NCI-H2227 (cell line): Measurements from ENCODE around the gene DOK6.
"Not testable (repeated sequence)": the region's sequence is repeated elsewhere in the genome, so short reads cannot be mapped to it uniquely, and the experiment has no call there.

ENCODE experiments used
- DNase-seq: peaks from one replicate; lab custom pipeline; 2025; ENCODE audit not compliant: unreplicated experiment; lab: John Stamatoyannopoulos, UW

The DOK6 gene

GRCh38 chr18:69400253-69400975, at the start of gene DOK6:
Gene DOK6 (plus strand): TSS chr18:69400888.
- peak; percentile 70 for DNase-seq

- DNase-seq, result no peak
Measured at GRCh38 chr18:69353023-69353422, 47.7 kb upstream of the DOK6 start.

- DNase-seq, result no peak
Measured at GRCh38 chr18:69357590-69357989, 43.1 kb upstream of the DOK6 start.

- DNase-seq, result no peak
Measured at GRCh38 chr18:69358212-69358895, 42.3 kb upstream of the DOK6 start.

- not testable (repeated sequence) for DNase-seq
Measured at GRCh38 chr18:69359768-69360167, 40.9 kb upstream of the DOK6 start.

- DNase-seq, result no peak
Measured at GRCh38 chr18:69364930-69365329, 35.8 kb upstream of the DOK6 start.

- DNase-seq, result no peak
Measured at GRCh38 chr18:69365658-69366057, 35.0 kb upstream of the DOK6 start.

- no peak for DNase-seq
Measured at GRCh38 chr18:69367104-69367503, 33.6 kb upstream of the DOK6 start.

- no peak for DNase-seq
Measured at GRCh38 chr18:69371729-69372128, 29.0 kb upstream of the DOK6 start.

GRCh38 chr18:69380324-69380723, 20.4 kb upstream of the DOK6 start:
- no peak for DNase-seq

- DNase-seq, result no peak
Measured at GRCh38 chr18:69383186-69383585, 17.5 kb upstream of the DOK6 start.

GRCh38 chr18:69387186-69387585, 13.5 kb upstream of the DOK6 start:
- DNase-seq, result no peak

- no peak for DNase-seq
Measured at GRCh38 chr18:69388222-69388621, 12.5 kb upstream of the DOK6 start.

GRCh38 chr18:69397096-69397495, 3.6 kb upstream of the DOK6 start:
- DNase-seq, result no peak

GRCh38 chr18:69399253-69399652, 1.4 kb upstream of the DOK6 start:
- no peak for DNase-seq

GRCh38 chr18:69400976-69401225, 213 bp downstream of the DOK6 start:
- peak; percentile 49 for DNase-seq

- DNase-seq, result peak; percentile 32
Measured at GRCh38 chr18:69401226-69401971, 711 bp downstream of the DOK6 start.

- DNase-seq, result no peak
Measured at GRCh38 chr18:69401972-69402532, 1.4 kb downstream of the DOK6 start.

GRCh38 chr18:69402533-69402989, 1.9 kb downstream of the DOK6 start:
- no peak for DNase-seq

GRCh38 chr18:69408522-69408921, 7.8 kb downstream of the DOK6 start:
- no peak for DNase-seq

GRCh38 chr18:69411199-69411598, 10.5 kb downstream of the DOK6 start:
- no peak for DNase-seq

GRCh38 chr18:69414184-69414583, 13.5 kb downstream of the DOK6 start:
- DNase-seq, result no peak
